Measurements from ENCODE around the gene LPIN2. TPM values are rescaled to one million over a fixed set of nuclear protein-coding genes. Genes with fewer than 3 reads are reported as not detected.

LPIN2 gene
- total and polyA plus RNA-seq, 4 donors: 58.6 to 284 (median 103) TPM

DNA sequence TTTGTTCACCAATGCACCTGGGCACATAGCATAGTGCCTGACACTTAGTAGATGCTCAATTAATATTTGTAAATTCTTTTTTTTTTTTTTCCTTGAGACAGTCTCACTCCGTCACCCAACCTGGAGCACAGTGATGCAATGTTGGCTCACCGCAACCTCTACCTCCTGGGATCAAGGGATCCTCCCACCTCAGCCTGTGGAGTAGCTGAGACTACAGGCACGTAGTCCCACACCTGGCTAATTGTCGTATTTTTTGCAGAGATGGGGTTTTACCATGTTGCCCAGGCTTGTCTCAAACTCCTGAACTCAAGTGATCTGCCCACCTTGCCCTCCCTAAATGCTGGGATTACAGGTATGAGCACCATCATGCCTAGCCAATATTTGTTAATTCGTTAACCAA is 23.2 kb upstream of the LPIN2 start:
- 94% methylated on average over 5 of the region's 5 CpGs for WGBS
- Histone ChIP-seq H3K27me3 (ENCODE audit: control insufficient read depth in 4 of 4, insufficient read depth in 4 of 4, low read length in 3 of 4) (no peaks in the 10 kb centered on the region), H3K27ac (ENCODE audit: low read depth in 1 of 2, low read length in 2 of 2) (no peak overlapping the region), H3K4me3 (ENCODE audit: low read depth in 1 of 3, low read length in 3 of 3) (no peak overlapping the region), H3K9me3 (ENCODE audit: control insufficient read depth in 4 of 4, low read length in 3 of 4) (no peaks in the 10 kb centered on the region), H3K4me1 (ENCODE audit: control insufficient read depth in 4 of 4, insufficient read depth in 4 of 4, low read length in 3 of 4) (peaks cover 0 to 3% (median 2%) of the 10 kb centered on the region in 4 donors), H3K36me3 (ENCODE audit: control insufficient read depth in 4 of 4, insufficient read depth in 3 of 4, low read depth in 1 of 4, low read length in 3 of 4) (no peaks in the 10 kb centered on the region), H3K9ac (ENCODE audit: low read depth in 1 of 2, low read length in 2 of 2) (no peak overlapping the region)
- no peak for TF ChIP-seq EGR1 (IDR thresholded peaks at IDR 0.05; ENCODE audit: low read depth in 2 of 2)
- TF ChIP-seq, protein P1, sequence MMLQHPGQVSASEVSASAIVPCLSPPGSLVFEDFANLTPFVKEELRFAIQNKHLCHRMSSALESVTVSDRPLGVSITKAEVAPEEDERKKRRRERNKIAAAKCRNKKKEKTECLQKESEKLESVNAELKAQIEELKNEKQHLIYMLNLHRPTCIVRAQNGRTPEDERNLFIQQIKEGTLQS (IDR thresholded peaks at IDR 0.05): no peak
- no peak for TF ChIP-seq FOXA2 (IDR thresholded peaks at IDR 0.05)
- no peak for DNase-seq (ENCODE audit: low spot score)

DNA sequence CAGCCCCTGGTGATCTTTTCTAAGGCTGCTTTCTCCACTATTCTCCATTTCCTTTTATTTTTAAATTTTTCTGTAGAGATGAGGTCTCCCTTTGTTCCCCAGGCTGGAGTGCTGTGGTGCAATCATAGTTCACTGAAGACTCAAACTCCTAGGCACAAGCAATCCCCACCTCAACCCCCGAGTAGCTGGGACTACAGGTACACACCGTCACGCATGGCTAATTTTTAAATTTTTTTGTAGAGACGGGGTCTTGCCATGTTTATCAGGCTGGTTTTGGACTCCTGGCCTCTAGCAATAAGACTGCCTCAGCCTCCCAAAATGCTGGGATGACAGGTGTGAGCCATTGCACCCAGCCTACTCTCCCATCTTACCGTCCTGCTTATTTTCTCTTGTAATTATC is 22.7 kb upstream of the LPIN2 start:
- no peak for DNase-seq (ENCODE audit: low spot score)
- Histone ChIP-seq H3K9ac (ENCODE audit: low read depth in 1 of 2, low read length in 2 of 2) (no peak overlapping the region), H3K27ac (ENCODE audit: low read depth in 1 of 2, low read length in 2 of 2) (no peak overlapping the region), H3K4me3 (ENCODE audit: low read depth in 1 of 3, low read length in 3 of 3) (no peak overlapping the region), H3K4me1 (ENCODE audit: control insufficient read depth in 4 of 4, insufficient read depth in 4 of 4, low read length in 3 of 4) (peaks cover 0 to 3% (median 2%) of the 10 kb centered on the region in 4 donors), H3K9me3 (ENCODE audit: control insufficient read depth in 4 of 4, low read length in 3 of 4) (no peaks in the 10 kb centered on the region), H3K36me3 (ENCODE audit: control insufficient read depth in 4 of 4, insufficient read depth in 3 of 4, low read depth in 1 of 4, low read length in 3 of 4) (no peaks in the 10 kb centered on the region), H3K27me3 (ENCODE audit: control insufficient read depth in 4 of 4, insufficient read depth in 4 of 4, low read length in 3 of 4) (no peaks in the 10 kb centered on the region)
- WGBS: 97% methylated on average over 5 of the region's 5 CpGs
- TF ChIP-seq HNF4A (conservative IDR thresholded peaks at IDR 0.05) (no peak), ZBTB33 (IDR thresholded peaks at IDR 0.05) (no peak), GABPA (IDR thresholded peaks at IDR 0.05 in 1 of 2, conservative IDR thresholded peaks at IDR 0.05 in 1 of 2) (no peak), HNF4G (IDR thresholded peaks at IDR 0.05) (no peak), SP1 (IDR thresholded peaks at IDR 0.05) (no peak), RXRA (IDR thresholded peaks at IDR 0.05) (no peak), RAD21 (IDR thresholded peaks at IDR 0.05) (no peak), YY1 (IDR thresholded peaks at IDR 0.05) (no peak), CTCF (IDR thresholded peaks at IDR 0.05; ENCODE audit: low read depth, low read length, missing input control) (no peak)
- TF ChIP-seq, protein P2, sequence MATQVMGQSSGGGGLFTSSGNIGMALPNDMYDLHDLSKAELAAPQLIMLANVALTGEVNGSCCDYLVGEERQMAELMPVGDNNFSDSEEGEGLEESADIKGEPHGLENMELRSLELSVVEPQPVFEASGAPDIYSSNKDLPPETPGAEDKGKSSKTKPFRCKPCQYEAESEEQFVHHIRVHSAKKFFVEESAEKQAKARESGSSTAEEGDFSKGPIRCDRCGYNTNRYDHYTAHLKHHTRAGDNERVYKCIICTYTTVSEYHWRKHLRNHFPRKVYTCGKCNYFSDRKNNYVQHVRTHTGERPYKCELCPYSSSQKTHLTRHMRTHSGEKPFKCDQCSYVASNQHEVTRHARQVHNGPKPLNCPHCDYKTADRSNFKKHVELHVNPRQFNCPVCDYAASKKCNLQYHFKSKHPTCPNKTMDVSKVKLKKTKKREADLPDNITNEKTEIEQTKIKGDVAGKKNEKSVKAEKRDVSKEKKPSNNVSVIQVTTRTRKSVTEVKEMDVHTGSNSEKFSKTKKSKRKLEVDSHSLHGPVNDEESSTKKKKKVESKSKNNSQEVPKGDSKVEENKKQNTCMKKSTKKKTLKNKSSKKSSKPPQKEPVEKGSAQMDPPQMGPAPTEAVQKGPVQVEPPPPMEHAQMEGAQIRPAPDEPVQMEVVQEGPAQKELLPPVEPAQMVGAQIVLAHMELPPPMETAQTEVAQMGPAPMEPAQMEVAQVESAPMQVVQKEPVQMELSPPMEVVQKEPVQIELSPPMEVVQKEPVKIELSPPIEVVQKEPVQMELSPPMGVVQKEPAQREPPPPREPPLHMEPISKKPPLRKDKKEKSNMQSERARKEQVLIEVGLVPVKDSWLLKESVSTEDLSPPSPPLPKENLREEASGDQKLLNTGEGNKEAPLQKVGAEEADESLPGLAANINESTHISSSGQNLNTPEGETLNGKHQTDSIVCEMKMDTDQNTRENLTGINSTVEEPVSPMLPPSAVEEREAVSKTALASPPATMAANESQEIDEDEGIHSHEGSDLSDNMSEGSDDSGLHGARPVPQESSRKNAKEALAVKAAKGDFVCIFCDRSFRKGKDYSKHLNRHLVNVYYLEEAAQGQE (IDR thresholded peaks at IDR 0.05): no peak
- TF ChIP-seq, protein P1 (IDR thresholded peaks at IDR 0.05): no peak
